ENCODE data around the gene DTNB.
"Not testable (repeated sequence)": the region's sequence is repeated elsewhere in the genome, so short reads cannot be mapped to it uniquely, and the experiment has no call there.

Gene DTNB

GRCh38 chr2:25535411-25536289 is 137.7 kb downstream of the DTNB start:
- DNase-seq: not testable (repeated sequence)

- DNase-seq: not testable (repeated sequence)
Measured at GRCh38 chr2:25534937-25535336, 138.4 kb downstream of the DTNB start.

- DNase-seq: no peak
Measured at GRCh38 chr2:25534455-25534854, 138.9 kb downstream of the DTNB start.

- DNase-seq: not testable (repeated sequence)
Measured at GRCh38 chr2:25533771-25534170, 139.6 kb downstream of the DTNB start.

GRCh38 chr2:25532521-25532920 is 140.9 kb downstream of the DTNB start:
- DNase-seq: no peak

GRCh38 chr2:25529034-25529433 is 144.3 kb downstream of the DTNB start:
- DNase-seq: no peak

- DNase-seq: peak; percentile 82
Measured at GRCh38 chr2:25528173-25528572, 145.2 kb downstream of the DTNB start.

GRCh38 chr2:25524507-25524906 is 148.9 kb downstream of the DTNB start:
- no peak for DNase-seq

GRCh38 chr2:25523060-25523459 is 150.3 kb downstream of the DTNB start:
- no peak for DNase-seq

GRCh38 chr2:25521665-25522387 is 151.6 kb downstream of the DTNB start:
- peak; percentile 73 for DNase-seq

GRCh38 chr2:25521126-25521525 is 152.3 kb downstream of the DTNB start:
- no peak for DNase-seq

GRCh38 chr2:25517701-25518100 is 155.7 kb downstream of the DTNB start:
- no peak for DNase-seq

GRCh38 chr2:25514043-25514637 is 159.2 kb downstream of the DTNB start:
- no peak for DNase-seq

- DNase-seq: peak; percentile 18
Measured at GRCh38 chr2:25512707-25513106, 160.7 kb downstream of the DTNB start.

GRCh38 chr2:25506226-25506625 is 167.2 kb downstream of the DTNB start:
- no peak for DNase-seq

- peak; percentile 55 for DNase-seq
Measured at GRCh38 chr2:25505622-25506021, 167.8 kb downstream of the DTNB start.

- no peak for DNase-seq
Measured at GRCh38 chr2:25505182-25505581, 168.2 kb downstream of the DTNB start.

- DNase-seq: no peak
Measured at GRCh38 chr2:25504266-25504665, 169.1 kb downstream of the DTNB start.

GRCh38 chr2:25499157-25499556 is 174.2 kb downstream of the DTNB start:
- no peak for DNase-seq

- DNase-seq: no peak
Measured at GRCh38 chr2:25497918-25498407, 175.4 kb downstream of the DTNB start.

GRCh38 chr2:25497229-25497917 is 176.0 kb downstream of the DTNB start:
- DNase-seq: no peak

- peak; percentile 79 for DNase-seq
Measured at GRCh38 chr2:25494616-25495015, 178.8 kb downstream of the DTNB start.

GRCh38 chr2:25493207-25493606 is 180.2 kb downstream of the DTNB start:
- DNase-seq: no peak

All from fibroblast of skin of right biceps (primary cell).